B cell (primary cell): ENCODE data around the gene ITPR2. TPM values are rescaled to one million over a fixed set of nuclear protein-coding genes. Genes with fewer than 3 reads are reported as not detected.

Source experiments
- ATAC-seq: fragments of 200-7000 bp; cut with Tn5 transposase; one replicate; pipeline ENCODE4 v1.10.0; 2021; ENCODE audit warnings: low read depth, mild to moderate bottlenecking, moderate number of reproducible peaks, moderate library complexity
- CTCF ChIA-PET: fragments of 350-600 bp; sonication (Branson Sonifier 250); formaldehyde crosslinking; loops from one replicate; lab custom pipeline; 2021; ENCODE audit warnings: antibody characterized with exemption, inconsistent platforms; lab: Charles Lee
- POLR2A ChIA-PET: fragments of 350-600 bp; sonication (Branson Sonifier 250); formaldehyde crosslinking; loops from one replicate; lab custom pipeline; 2021; ENCODE audit warnings: antibody characterized with exemption; lab: Charles Lee
- DNase-seq: peaks from one replicate; pipeline ENCODE4 v3.0.0; 2013
- H2AFZ ChIP-seq: 2 replicates; pipeline ENCODE4 v1.6.1; 2012; ENCODE audit warnings: mild to moderate bottlenecking, low read depth, low read length; ENCODE audit not compliant: insufficient read depth, poor library complexity, severe bottlenecking
- H3K27ac ChIP-seq, 2 donors: 1 replicate in 1 of 2; 2 replicates in 1 of 2; pipeline ENCODE4 v1.5.1; 2012 to 2013; ENCODE audit warnings: low read length in 2 of 2, mild to moderate bottlenecking in 2 of 2, moderate library complexity in 1 of 2
- H3K27me3 ChIP-seq, 4 experiments: fragments of 200-600 bp in 1 of 4; sonication (generic) in 1 of 4; replicated peaks in 1 of 4; 1 replicate in 2 of 4; 2 replicates in 2 of 4; pipeline versions ENCODE4 v1.6.1 to v1.7.0; 2013 to 2016; ENCODE audit warnings: low read length in 3 of 4, mild to moderate bottlenecking in 2 of 4, mixed read lengths in 1 of 4, moderate library complexity in 1 of 4; ENCODE audit not compliant: insufficient read depth in 4 of 4, control insufficient read depth in 3 of 4; ENCODE audit errors: control extremely low read depth in 1 of 4
- H3K36me3 ChIP-seq, 2 experiments: replicated peaks in 1 of 2; 1 replicate in 1 of 2; 2 replicates in 1 of 2; pipeline versions ENCODE4 v1.6.1 to v1.7.1; 2013; ENCODE audit warnings: low read length in 1 of 2; ENCODE audit not compliant: insufficient read depth in 2 of 2, control insufficient read depth in 1 of 2; ENCODE audit errors: control extremely low read depth in 1 of 2, extremely low read depth in 1 of 2
- H3K4me1 ChIP-seq, 2 donors: fragments of 200-600 bp in 1 of 2; sonication (generic) in 1 of 2; 1 replicate in 1 of 2; 2 replicates in 1 of 2; pipeline versions ENCODE4 v1.5.1 to v1.6.1; 2013 to 2017; ENCODE audit warnings: low read length in 2 of 2; ENCODE audit not compliant: control insufficient read depth in 2 of 2, insufficient read depth in 2 of 2
- H3K4me2 ChIP-seq: replicated peaks from 2 replicates; pipeline ENCODE3; 2012; ENCODE audit warnings: mild to moderate bottlenecking, low read depth, low read length; ENCODE audit not compliant: poor library complexity, severe bottlenecking
- H3K4me3 ChIP-seq, 5 experiments: fragments of 200-600 bp in 1 of 5; sonication (generic) in 1 of 5; 1 replicate in 3 of 5; 2 replicates in 2 of 5; pipeline versions ENCODE4 v1.5.1 to v1.7.0; 2011 to 2016; ENCODE audit warnings: low read length in 4 of 5, mild to moderate bottlenecking in 4 of 5, low read depth in 2 of 5, control low read depth in 1 of 5, moderate library complexity in 1 of 5; ENCODE audit not compliant: insufficient read depth in 1 of 5; ENCODE audit errors: control extremely low read depth in 1 of 5, extremely low read depth in 1 of 5
- H3K79me2 ChIP-seq: fragments of 200-600 bp; sonication (generic); one replicate; pipeline ENCODE4 v1.6.0; 2016; ENCODE audit warnings: low read length; ENCODE audit not compliant: control insufficient read depth, insufficient read depth
- H3K9ac ChIP-seq: fragments of 200-600 bp; sonication (generic); 2 replicates; pipeline ENCODE4 v1.6.1; 2017; ENCODE audit warnings: mild to moderate bottlenecking, low read length, moderate library complexity
- H3K9me3 ChIP-seq, 3 donors: one replicate each; pipeline versions ENCODE4 v1.6.1 to v1.7.1; 2013; ENCODE audit warnings: low read length in 2 of 3; ENCODE audit not compliant: control insufficient read depth in 2 of 3, insufficient read depth in 1 of 3; ENCODE audit errors: control extremely low read depth in 1 of 3
- H4K20me1 ChIP-seq: 2 replicates; pipeline ENCODE4 v1.6.0; 2012; ENCODE audit warnings: mild to moderate bottlenecking, low read length; ENCODE audit not compliant: insufficient read depth, control insufficient read depth, poor library complexity, severe bottlenecking
- H3K27ac Mint-ChIP-seq: one replicate; pipeline ENCODE4 v1.8.0; 2021; ENCODE audit warnings: mixed read lengths
- H3K27me3 Mint-ChIP-seq: one replicate; pipeline ENCODE4 v1.8.0; 2021; ENCODE audit warnings: mixed read lengths
- H3K4me1 Mint-ChIP-seq: one replicate; pipeline ENCODE4 v1.8.0; 2021; ENCODE audit warnings: mixed read lengths
- H3K4me3 Mint-ChIP-seq: one replicate; pipeline ENCODE4 v1.8.0; 2021; ENCODE audit warnings: mixed read lengths
- H3K9me3 Mint-ChIP-seq: one replicate; pipeline ENCODE4 v1.8.0; 2022; ENCODE audit warnings: mixed read lengths; ENCODE audit not compliant: insufficient read depth
- EZH2 ChIP-seq: IDR thresholded peaks from 2 replicates; pipeline ENCODE4 v1.6.1; 2012; ENCODE audit warnings: borderline replicate concordance, low read depth, mild to moderate bottlenecking, moderate library complexity, low read length; ENCODE audit not compliant: insufficient read depth, poor library complexity, severe bottlenecking
- WGBS: methylation state at CpG from one replicate; pipeline ENCODE4 v1.1.5; 2013; ENCODE audit warnings: missing lambda C conversion rate; ENCODE audit not compliant: insufficient coverage; 5-methylcytosine and 5-hydroxymethylcytosine counted together
- intact Hi-C: fragments of 100-400 bp; cut with micrococcal nuclease; formaldehyde crosslinking; loops from one replicate; pipeline ENCODE4 v1.10.0; 2022
- polyA plus RNA-seq: library from polyadenylated mRNA; depleted of rRNA; stranded (reverse); fragments of >200 nt; gene quantifications from 2 replicates; pipeline ENCODE4 v1.2.3, GENCODE V29; 2012
- total RNA-seq, 2 donors: library from RNA; stranded (reverse); fragments of 120-200 nt in 1 of 2; gene quantifications; 1 replicate in 1 of 2; 2 replicates in 1 of 2; pipeline versions ENCODE4 v1.2.3 to v1.2.4, GENCODE V29; 2013 to 2022
- TF ChIP-seq, protein P1 (sequence below): fragments of 200-600 bp; IDR thresholded peaks from one replicate; pipeline ENCODE4 v1.8.0; 2022; ENCODE audit warnings: antibody characterized with exemption, mild to moderate bottlenecking

Gene ITPR2
- total and polyA plus RNA-seq, 2 donors (not counting 1 experiment from before 2014, with no cell fraction given): 4.3 to 113 TPM

DNA sequence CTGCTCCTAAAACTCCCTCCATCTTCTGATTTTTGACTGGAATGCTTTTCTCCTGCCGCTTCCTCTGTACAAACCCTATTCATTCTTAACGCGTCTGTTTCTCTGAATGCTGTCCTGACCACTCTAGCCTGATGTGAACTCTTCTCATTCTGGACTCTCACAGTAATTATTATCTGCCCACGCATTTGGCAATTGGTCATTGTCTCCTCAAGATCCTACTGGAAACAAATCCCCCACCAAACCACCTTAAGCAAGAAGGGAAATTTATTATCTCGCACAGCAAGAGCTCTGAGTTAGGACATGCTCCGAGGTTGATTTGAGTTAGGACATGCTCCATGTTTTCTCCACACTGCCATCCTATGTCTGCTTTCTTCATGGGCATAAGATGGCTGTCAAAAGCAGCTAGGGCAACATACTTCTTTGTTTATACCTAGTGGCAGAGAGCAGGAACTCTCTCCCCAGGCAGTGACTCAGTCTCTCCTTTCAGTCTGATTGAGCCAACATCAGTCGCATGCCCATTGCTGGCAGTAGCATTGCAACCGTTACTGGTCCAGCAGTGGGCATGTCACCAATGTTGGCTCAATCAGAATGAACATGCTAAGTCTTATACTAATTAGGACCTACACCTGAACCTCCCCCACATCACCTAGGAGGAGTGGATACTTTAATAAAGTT is 535.5 kb downstream of the ITPR2 start:
- no peaks in the 10 kb centered on the region for H3K27me3 Mint-ChIP-seq
- CTCF ChIA-PET: interaction anchor here (1.3 to 1.9 kb wide), 3 partner anchors 139 to 179 kb away, joined by 5 to 8 read pairs (median 5); no protein-coding TSS in a partner anchor

DNA sequence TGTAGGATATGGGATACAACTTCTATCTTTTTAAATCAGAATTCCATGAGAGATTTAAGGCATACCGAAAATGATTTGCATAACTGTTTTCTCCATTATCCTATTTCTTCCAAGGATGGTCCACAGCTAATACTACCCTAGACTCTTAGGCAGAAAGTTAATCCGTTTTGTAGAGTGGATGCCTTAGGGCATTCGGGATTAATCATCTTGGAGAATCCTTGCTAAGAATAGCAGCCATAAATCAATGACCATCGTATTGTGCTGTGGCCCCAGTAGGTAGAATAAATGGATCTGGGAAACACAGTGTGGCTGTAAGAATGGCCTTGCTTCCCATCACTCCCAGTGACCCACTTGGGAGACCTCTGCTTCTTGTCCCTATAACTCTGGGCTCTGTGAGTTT is 538.0 kb downstream of the ITPR2 start:
- no peaks in the 10 kb centered on the region for H3K27me3 Mint-ChIP-seq
- WGBS: no CpG with 5 or more reads among the region's 4 CpGs
- H3K4me1 ChIP-seq: peaks cover 17 to 23% of the 10 kb centered on the region in 2 donors

More for the DNA sequence above, 535.5 kb downstream of the ITPR2 start:
- Histone ChIP-seq H3K27ac (no peak overlapping the region), H3K4me1 (peaks cover 17 to 23% of the 10 kb centered on the region in 2 donors), H3K27me3 (no peaks in the 10 kb centered on the region), H3K9me3 (no peaks in the 10 kb centered on the region), H3K4me3 (no peak overlapping the region), H3K36me3 (no peaks in the 10 kb centered on the region), H3K9ac (no peak overlapping the region), H4K20me1 (no peaks in the 10 kb centered on the region), H3K4me2 (no peak overlapping the region), H2AFZ (no peak overlapping the region), H3K79me2 (no peaks in the 10 kb centered on the region)
- no peak overlapping the region for H3K4me3 Mint-ChIP-seq
- WGBS: 98% methylated on average over 4 of the region's 8 CpGs
- intact Hi-C loops: loop anchor here (1.0 to 10.0 kb wide), 4 partner anchors 21 to 175 kb away; partner anchors contain the start of gene SSPN
- H3K4me1 Mint-ChIP-seq: peaks cover 26% of the 10 kb centered on the region
- DNase-seq (no peak), ATAC-seq (no peak)
- H3K9me3 Mint-ChIP-seq: no peaks in the 10 kb centered on the region
- POLR2A ChIA-PET: interaction anchor here (2.1 kb wide), 1 partner anchor 21 kb away, joined by 5 read pairs; no protein-coding TSS in a partner anchor
- TF ChIP-seq EZH2: no peak
- TF ChIP-seq, protein P1, sequence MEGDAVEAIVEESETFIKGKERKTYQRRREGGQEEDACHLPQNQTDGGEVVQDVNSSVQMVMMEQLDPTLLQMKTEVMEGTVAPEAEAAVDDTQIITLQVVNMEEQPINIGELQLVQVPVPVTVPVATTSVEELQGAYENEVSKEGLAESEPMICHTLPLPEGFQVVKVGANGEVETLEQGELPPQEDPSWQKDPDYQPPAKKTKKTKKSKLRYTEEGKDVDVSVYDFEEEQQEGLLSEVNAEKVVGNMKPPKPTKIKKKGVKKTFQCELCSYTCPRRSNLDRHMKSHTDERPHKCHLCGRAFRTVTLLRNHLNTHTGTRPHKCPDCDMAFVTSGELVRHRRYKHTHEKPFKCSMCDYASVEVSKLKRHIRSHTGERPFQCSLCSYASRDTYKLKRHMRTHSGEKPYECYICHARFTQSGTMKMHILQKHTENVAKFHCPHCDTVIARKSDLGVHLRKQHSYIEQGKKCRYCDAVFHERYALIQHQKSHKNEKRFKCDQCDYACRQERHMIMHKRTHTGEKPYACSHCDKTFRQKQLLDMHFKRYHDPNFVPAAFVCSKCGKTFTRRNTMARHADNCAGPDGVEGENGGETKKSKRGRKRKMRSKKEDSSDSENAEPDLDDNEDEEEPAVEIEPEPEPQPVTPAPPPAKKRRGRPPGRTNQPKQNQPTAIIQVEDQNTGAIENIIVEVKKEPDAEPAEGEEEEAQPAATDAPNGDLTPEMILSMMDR: no peak
- H3K27ac Mint-ChIP-seq: no peak overlapping the region

More for the DNA sequence above, 538.0 kb downstream of the ITPR2 start:
- no peaks in the 10 kb centered on the region for H3K27me3 ChIP-seq
- H3K9me3 ChIP-seq: no peaks in the 10 kb centered on the region
- ChIA-PET POLR2A (no interaction called here), CTCF (no interaction called here)
- Mint-ChIP-seq H3K4me1 (peaks cover 23% of the 10 kb centered on the region), H3K9me3 (no peaks in the 10 kb centered on the region), H3K4me3 (no peak overlapping the region), H3K27ac (no peak overlapping the region)
- DNase-seq (no peak), ATAC-seq (no peak)
- no peak overlapping the region for H3K4me3 ChIP-seq
- no peaks in the 10 kb centered on the region for H4K20me1 ChIP-seq
- no peak overlapping the region for H3K9ac ChIP-seq
- H3K27ac ChIP-seq: no peak overlapping the region
- H3K4me2 ChIP-seq: no peak overlapping the region
- no peak overlapping the region for H2AFZ ChIP-seq
- H3K36me3 ChIP-seq: no peaks in the 10 kb centered on the region
- H3K79me2 ChIP-seq: no peaks in the 10 kb centered on the region
- intact Hi-C loops: loop anchor here (10.0 kb wide), 1 partner anchor 100 kb away; the partner anchor contains the start of gene SSPN
- TF ChIP-seq, protein P1: no peak
- TF ChIP-seq EZH2: no peak
